HG03378 (cell line): ENCODE data around the gene ALOX5AP.

Experiments used
- ATAC-seq: cut with Tn5 transposase; IDR thresholded peaks from one replicate; pipeline ENCODE4 v1.9.1; 2021; ENCODE audit warnings: mild to moderate bottlenecking, moderate library complexity; ENCODE audit not compliant: unreplicated experiment

The ALOX5AP gene

DNA sequence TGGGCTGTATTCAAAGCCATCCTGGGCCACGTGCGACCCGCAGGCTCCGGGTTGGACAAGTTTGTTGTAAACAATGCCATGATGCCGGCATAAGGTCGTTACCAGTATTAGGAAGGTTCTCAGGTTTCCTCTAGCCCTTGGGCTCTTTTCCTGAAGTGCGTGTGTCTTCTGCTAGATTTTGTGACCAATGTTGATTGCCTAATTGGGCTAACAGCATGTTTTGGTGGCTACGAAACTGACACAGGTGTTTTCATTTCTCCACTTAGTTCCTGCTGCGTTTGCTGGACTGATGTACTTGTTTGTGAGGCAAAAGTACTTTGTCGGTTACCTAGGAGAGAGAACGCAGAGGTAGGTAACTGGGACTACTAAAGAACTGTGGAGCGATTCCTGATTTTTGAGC lies 20.3 kb downstream of the ALOX5AP start:
- no peak for ATAC-seq

- ATAC-seq: no peak
Observed at GRCh38 chr13:30757026-30757742, 21.8 kb downstream of the ALOX5AP start.

DNA sequence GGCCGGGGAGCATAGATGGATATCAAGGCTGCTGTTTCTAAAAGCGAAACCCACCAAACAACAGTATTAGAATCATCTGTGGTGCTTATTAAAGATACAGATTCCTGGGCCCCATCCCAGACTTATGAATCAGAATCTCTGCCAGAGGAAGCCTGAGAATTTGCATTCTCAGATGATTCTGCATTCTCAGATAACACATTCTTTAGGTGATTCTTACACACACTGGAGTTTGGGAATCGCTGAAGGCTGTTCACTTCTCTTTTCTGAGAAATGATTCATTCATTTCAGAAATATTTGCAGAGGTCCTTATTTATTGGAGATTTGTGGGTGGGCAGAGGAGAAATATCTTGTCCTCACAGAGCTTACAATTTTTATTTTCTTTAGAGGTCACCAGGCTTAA lies 24.4 kb downstream of the ALOX5AP start:
- ATAC-seq: no peak

DNA sequence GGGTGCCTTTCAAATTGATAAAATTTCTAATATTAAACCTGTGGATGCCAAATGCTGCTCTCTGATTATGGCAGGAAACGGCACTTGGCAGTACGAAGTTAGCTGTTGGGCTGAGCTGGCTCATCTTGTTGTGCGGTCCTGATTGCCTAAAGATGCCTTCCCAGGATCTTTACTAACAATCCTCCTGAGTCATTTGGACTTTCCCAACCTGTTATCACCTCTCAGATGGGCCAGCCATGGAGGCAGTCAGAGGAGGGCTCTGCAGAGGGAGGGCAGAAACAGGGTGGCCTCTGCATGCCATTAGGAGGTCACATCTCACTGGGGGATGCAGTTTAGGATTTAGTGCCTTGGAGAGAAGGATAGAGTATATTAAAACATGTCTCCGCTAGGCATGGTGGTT lies 27.3 kb downstream of the ALOX5AP start:
- ATAC-seq: no peak

DNA sequence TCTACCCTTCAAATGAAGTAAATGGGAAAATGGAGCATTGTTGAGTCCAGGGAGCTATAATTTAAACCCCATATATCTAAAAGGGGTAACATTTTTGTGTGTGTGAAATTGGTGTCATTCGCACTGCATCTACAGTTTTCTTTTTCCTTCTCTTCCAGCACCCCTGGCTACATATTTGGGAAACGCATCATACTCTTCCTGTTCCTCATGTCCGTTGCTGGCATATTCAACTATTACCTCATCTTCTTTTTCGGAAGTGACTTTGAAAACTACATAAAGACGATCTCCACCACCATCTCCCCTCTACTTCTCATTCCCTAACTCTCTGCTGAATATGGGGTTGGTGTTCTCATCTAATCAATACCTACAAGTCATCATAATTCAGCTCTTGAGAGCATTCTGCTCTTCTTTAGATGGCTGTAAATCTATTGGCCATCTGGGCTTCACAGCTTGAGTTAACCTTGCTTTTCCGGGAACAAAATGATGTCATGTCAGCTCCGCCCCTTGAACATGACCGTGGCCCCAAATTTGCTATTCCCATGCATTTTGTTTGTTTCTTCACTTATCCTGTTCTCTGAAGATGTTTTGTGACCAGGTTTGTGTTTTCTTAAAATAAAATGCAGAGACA lies 28.6 kb downstream of the ALOX5AP start:
- no peak for ATAC-seq

GRCh38 chr13:30766231-30766630 lies 30.9 kb downstream of the ALOX5AP start:
- ATAC-seq: no peak

DNA sequence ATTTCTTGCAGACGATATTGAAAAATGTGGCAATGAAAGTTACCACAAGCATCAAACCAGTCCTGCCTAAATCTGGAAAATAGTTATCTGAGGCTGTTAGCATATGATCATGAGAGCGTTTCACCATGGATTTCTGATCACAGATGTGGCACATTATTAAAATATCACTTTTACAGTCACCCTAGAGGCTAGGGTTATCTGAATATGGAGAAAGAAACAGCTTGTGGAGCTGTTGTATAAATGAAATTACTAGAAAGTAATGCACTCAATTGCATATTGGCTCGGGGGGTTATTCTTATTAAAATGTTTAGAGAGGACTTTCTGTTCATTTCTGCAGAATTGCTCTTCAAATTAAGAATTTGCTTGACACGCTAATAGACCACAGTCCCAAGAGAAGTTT lies 35.6 kb downstream of the ALOX5AP start:
- no peak for ATAC-seq

DNA sequence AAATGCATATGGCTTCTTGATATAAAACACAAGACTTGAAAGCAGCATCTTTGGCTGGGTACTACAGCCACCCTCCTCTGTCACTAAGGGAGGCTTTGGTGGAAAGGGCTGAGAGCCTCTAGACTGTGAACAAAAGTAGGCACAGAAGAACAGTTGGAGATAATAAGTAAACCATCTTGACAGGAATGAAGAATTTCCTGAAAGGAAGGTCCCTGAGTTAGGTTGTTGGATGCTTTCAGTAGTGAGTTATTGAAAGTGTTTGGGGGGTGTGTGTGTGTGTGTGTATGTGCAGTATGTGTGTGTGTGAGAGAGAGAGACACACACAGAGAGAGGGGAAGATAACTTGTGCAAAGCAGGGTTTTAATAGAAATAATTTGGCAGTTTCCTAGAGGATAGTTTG lies 38.2 kb downstream of the ALOX5AP start:
- ATAC-seq: no peak

DNA sequence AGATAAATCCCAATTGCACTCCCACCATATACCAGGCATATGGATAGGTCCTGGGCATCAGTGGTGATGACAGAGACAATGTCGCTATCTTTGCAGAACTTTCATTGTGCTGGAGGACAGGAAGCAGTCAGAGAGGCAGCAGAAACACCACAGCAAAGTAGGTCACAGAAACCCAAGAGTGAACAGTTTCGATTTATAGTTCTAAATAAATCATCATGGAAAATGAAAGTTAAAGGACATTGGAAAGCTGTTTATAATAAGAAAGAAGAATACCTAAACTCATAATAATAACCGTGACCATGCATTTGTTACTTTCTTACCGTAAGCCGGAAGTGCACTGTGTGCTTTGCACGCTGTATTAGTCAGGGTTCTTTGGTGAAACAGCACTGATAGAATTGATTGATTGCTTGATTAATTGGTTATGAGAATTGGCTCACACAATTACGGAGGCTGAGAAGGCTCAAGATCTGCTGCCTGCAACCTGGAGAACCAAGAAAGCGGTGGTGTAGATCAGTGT lies 38.9 kb downstream of the ALOX5AP start:
- ATAC-seq: no peak

GRCh38 chr13:30776661-30777060 lies 41.3 kb downstream of the ALOX5AP start:
- no peak for ATAC-seq

DNA sequence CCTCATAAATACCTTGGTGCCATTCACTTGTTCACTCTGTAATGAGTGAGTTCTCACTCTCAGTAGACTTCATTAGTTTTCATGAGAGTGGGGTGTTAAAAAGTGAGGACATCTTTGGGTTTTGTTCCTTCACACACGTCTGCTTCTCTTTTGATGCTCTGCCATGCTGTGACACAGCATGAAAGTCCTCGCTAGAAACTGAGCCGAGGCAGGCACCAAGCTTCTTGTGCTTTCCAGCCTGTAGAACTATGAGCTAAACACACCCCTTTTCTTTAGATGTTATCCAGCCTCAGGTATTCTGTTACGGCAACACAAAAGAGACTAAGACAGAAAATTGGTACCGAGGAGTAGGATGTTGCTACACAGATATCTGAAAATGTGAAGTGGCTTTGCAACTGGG lies 43.7 kb downstream of the ALOX5AP start:
- ATAC-seq: no peak

DNA sequence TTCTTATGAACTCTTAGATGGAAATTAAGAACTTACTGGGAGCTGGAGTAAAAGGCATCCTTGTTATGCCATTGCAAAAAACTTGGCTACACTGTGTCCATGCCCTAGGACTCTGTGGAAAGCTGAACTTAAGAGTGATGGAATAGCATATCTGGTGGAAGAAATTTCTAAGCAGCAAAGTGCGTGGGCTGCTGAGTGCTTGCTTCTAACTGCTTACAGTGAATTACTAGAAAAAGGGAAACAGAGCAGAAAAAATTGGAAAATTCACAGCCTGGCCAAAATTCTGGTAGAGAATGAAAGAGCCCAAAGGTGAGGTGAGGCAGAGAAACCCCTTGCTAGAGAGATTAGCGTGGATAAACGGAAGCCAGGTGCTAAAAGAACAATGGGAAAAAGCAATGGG lies 44.3 kb downstream of the ALOX5AP start:
- no peak for ATAC-seq

- ATAC-seq: no peak
Observed at GRCh38 chr13:30780338-30780981, 45.1 kb downstream of the ALOX5AP start.

- ATAC-seq: no peak
Observed at GRCh38 chr13:30785191-30785850, 50.0 kb downstream of the ALOX5AP start.

GRCh38 chr13:30786648-30787047 lies 51.3 kb downstream of the ALOX5AP start:
- ATAC-seq: no peak

DNA sequence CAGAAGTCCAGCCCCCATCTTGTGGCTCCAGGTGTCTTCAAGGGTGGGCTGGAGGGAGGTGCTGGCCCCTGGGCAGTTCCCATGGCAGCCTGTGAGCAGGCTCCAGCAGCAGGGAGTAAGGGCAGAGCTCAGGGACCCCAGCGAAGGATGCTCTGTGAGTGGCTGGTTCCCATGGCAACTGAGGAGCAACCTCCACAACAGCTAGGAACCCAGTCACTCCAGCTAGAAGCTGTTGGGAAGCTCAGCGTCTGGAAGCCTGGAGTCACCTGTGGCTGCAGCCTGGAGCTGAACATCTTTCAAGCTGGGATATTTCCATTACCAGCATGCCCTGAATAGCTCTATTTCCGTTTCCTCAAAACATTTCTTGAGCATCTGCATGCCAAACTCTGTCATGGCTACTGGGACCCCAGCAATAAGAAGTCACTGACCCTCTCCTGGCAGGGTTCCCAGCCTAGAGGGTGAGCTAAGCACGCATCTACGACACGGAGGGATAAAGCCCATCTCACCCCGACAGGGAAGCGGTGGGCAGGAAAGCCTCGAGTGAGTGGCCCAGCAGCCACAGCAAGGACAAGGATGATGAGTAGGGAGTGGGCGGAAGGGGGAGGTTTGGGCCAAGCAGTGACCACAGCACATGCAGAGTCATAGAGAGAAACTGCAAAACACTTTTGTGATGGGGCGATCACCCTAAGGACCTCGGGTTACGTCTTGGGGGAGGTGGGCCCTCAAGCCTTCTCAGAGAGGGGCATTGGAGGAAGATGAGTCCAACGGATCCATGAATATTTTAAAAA lies 52.6 kb downstream of the ALOX5AP start:
- ATAC-seq: no peak

DNA sequence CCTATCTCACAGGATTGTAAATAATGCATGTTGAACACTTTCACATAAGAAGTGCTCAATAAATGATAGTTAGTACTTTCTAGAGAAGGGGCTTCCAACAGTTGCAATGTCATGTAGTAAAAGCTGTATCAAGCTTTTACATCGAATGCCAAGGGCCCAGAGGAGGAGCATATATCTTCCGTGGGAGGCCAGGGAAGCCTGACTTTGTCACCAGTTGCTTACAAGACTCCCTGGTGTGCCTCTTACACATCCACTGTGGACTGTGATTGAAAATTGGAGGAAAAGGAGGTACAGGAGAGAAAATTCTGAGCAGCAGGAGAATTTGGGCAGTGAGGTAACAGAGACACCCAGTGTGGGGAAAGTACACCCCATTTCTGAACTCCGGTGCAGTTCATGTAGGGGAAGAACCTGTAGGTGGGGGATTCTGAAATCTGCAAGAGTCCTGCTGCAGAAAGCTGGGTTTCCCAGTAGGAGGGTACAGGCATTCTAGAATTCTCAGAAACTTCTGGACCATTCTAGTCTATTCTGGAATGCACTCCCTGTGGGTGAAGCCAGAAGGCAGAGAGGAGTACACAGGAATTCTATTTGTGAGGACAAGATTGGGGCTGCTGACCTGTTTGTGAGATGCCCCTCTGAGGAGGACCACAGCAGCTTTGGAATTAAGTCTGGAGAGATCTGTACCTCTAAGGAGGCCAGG lies 54.0 kb downstream of the ALOX5AP start:
- no peak for ATAC-seq

GRCh38 chr13:30790592-30790991 lies 55.2 kb downstream of the ALOX5AP start:
- ATAC-seq: no peak

DNA sequence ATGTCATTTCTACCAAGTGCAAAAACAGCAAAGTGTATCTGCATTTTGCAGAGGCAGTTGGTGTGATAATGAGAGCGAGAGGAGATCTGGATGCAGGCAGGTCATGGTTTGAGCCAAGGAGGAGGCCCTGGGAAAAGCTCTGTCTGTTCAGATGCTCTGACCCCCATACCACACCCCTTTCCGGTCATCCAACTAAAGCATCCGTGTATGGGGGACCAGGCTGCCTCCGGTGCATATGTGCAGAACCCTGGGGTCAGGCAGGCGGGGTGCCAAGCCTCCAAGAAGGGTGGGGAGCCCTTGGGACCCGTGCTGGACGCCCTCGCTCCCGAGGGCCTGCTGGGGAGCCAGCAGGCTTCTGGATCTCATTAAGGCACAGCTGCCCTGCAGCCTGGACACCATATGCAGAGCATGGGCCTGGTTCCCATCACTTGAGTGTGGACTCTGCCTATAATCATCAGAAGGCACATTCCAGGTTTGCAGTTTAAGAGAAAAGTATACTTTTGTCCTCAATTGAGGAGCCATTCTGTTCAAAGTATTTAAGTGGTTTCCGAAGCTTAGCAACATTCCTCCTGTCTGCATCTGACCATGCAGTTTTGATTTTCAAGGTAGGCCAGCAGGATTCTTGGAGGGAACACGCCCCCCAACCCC lies 56.1 kb downstream of the ALOX5AP start:
- ATAC-seq: no peak
